ENCODE measurements around the gene NFU1.

Gene NFU1

GRCh38 chr2:69436938-69437750 lies at the start of gene NFU1:
NFU1 (minus strand) TSS chr2:69437435; CDS start chr2:69437422, 13 bp downstream.
- peak; percentile 90 for DNase-seq

GRCh38 chr2:69483696-69484095 lies 46.5 kb upstream of the NFU1 start:
- DNase-seq: no peak

GRCh38 chr2:69483024-69483423 lies 45.8 kb upstream of the NFU1 start:
- DNase-seq: no peak

- no peak for DNase-seq
Observed at GRCh38 chr2:69482471-69482870, 45.2 kb upstream of the NFU1 start.

- DNase-seq: no peak
Observed at GRCh38 chr2:69481421-69481820, 44.2 kb upstream of the NFU1 start.

- no peak for DNase-seq
Observed at GRCh38 chr2:69477627-69478026, 40.4 kb upstream of the NFU1 start.

- DNase-seq: no peak
Observed at GRCh38 chr2:69474688-69475087, 37.5 kb upstream of the NFU1 start.

- DNase-seq: no peak
Observed at GRCh38 chr2:69471793-69472192, 34.6 kb upstream of the NFU1 start.

GRCh38 chr2:69470911-69471310 lies 33.7 kb upstream of the NFU1 start:
- no peak for DNase-seq

GRCh38 chr2:69469784-69470183 lies 32.5 kb upstream of the NFU1 start:
- DNase-seq: peak; percentile 10

- DNase-seq: no peak
Observed at GRCh38 chr2:69469375-69469774, 32.1 kb upstream of the NFU1 start.

GRCh38 chr2:69466728-69467127 lies 29.5 kb upstream of the NFU1 start:
- no peak for DNase-seq

GRCh38 chr2:69465513-69466456 lies 28.6 kb upstream of the NFU1 start:
- no peak for DNase-seq

GRCh38 chr2:69464575-69464974 lies 27.3 kb upstream of the NFU1 start:
- peak; percentile 6 for DNase-seq

GRCh38 chr2:69462780-69463179 lies 25.5 kb upstream of the NFU1 start:
- DNase-seq: no peak

GRCh38 chr2:69461404-69461803 lies 24.2 kb upstream of the NFU1 start:
- DNase-seq: no peak

GRCh38 chr2:69459936-69460335 lies 22.7 kb upstream of the NFU1 start:
- DNase-seq: no peak

GRCh38 chr2:69456950-69457445 lies 19.8 kb upstream of the NFU1 start:
- DNase-seq: no peak

GRCh38 chr2:69456154-69456553 lies 18.9 kb upstream of the NFU1 start:
- DNase-seq: no peak

- DNase-seq: no peak
Observed at GRCh38 chr2:69454976-69455375, 17.7 kb upstream of the NFU1 start.

GRCh38 chr2:69453475-69454129 lies 16.4 kb upstream of the NFU1 start:
- DNase-seq: no peak

GRCh38 chr2:69452687-69453086 lies 15.5 kb upstream of the NFU1 start:
- no peak for DNase-seq
